Measurements from ENCODE around the gene PMFBP1. TPM values are rescaled to one million over a fixed set of nuclear protein-coding genes. Genes with fewer than 3 reads are reported as not detected.

The PMFBP1 gene
- total RNA-seq, 2 experiments from 2014 or later: 3.1 to 3.3 TPM

DNA sequence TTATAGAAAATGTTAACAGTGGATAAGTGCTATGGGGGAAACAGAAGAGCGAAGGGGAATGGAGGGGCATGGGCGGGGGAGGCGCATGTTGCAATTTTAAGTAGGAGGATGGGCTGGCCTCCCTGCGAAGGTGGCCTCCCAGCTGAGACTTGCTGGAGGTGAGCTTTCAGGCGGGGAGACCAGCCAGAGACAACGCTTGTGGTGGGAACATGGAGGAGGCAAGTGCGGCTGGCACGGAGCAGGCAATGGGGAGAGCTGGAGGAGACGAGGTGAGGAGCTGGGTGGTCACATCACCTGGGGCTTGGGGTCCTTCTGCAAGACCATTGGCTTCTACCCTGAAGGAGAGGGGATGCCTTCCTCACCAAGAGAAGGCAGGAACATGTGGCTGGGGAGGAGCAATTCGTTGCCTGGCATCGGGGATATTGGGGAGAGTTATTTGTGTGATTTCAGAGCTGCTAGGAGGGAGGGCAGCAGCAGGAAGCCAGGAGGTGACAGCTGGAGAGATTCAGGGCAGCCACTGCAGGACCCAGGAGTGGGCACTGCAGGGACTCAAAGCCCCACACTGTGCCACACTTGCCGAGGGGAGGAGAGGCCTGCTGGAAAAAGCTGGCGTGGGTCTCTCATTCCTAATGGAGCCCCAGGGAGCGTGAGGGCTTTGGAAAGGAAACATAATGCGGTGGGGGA, 34.4 kb downstream of the PMFBP1 start:
- no peaks in the 10 kb centered on the region for H3K36me3 Mint-ChIP-seq (ENCODE audit: low read depth)
- H3K4me1 Mint-ChIP-seq: no peaks in the 10 kb centered on the region
- ChIA-PET CTCF (no interaction called here), POLR2A (no interaction called here)
- H3K27me3 Mint-ChIP-seq: peaks cover 7% of the 10 kb centered on the region
- no peak overlapping the region for H3K27ac Mint-ChIP-seq
- H3K9me3 Mint-ChIP-seq: no peaks in the 10 kb centered on the region
- DNase-seq: no peak
- H3K4me3 Mint-ChIP-seq: no peak overlapping the region

DNA sequence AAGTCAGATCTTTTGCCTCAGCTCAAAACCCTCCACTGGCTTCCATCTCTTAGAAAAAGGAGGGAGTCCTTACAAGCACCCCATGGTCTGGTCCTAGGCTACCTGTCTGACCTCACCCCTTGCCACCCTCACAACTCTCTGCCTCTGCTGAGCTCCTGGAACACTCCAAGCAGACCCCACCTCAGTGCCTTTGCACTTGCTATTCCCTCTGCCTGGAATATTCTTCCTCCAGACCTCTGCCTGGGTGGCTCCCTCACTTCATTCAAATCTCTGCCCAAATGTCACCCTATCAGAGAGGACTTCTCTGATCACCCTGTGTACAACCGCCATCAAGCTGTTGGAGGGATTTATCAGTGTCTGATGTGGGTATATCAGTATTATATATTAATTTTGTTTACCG, 37.4 kb downstream of the PMFBP1 start:
- H3K9me3 Mint-ChIP-seq: no peaks in the 10 kb centered on the region
- ChIA-PET POLR2A (no interaction called here), CTCF (interaction anchor here (1.7 kb wide), 1 partner anchor 10 kb away, joined by 3 read pairs; no protein-coding TSS in a partner anchor)
- no peaks in the 10 kb centered on the region for H3K36me3 Mint-ChIP-seq (ENCODE audit: low read depth)
- H3K27me3 Mint-ChIP-seq: no peaks in the 10 kb centered on the region
- DNase-seq: no peak
- no peak overlapping the region for H3K27ac Mint-ChIP-seq
- H3K4me3 Mint-ChIP-seq: no peak overlapping the region
- H3K4me1 Mint-ChIP-seq: no peaks in the 10 kb centered on the region

DNA sequence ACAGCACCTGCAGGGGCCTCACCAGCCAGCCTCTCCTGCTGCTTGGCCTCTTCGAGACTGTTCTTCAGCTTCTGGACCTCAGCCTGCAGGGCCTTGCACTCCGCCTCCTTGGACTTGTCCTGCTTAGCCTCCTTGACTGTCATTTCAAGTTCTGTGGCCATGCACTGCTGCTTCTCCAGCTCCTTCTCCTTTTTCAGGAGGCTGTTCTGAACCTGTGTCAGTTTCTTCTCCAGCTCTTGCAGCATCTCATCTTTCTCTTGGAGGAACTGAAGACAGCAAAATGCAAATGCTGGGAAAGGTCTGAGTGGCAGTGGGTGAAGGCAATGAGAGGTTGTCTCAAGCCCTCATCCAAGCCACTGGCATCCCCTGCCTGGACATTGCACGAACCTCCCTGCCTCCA, 39.2 kb downstream of the PMFBP1 start:
- H3K27me3 Mint-ChIP-seq: no peaks in the 10 kb centered on the region
- H3K4me1 Mint-ChIP-seq: no peaks in the 10 kb centered on the region
- no peak overlapping the region for H3K27ac Mint-ChIP-seq
- H3K9me3 Mint-ChIP-seq: no peaks in the 10 kb centered on the region
- ChIA-PET POLR2A (no interaction called here), CTCF (interaction anchor here (0.7 kb wide), 1 partner anchor 10 kb away, joined by 3 read pairs; no protein-coding TSS in a partner anchor)
- no peak overlapping the region for H3K4me3 Mint-ChIP-seq
- H3K36me3 Mint-ChIP-seq (ENCODE audit: low read depth): no peaks in the 10 kb centered on the region
- no peak for DNase-seq

DNA sequence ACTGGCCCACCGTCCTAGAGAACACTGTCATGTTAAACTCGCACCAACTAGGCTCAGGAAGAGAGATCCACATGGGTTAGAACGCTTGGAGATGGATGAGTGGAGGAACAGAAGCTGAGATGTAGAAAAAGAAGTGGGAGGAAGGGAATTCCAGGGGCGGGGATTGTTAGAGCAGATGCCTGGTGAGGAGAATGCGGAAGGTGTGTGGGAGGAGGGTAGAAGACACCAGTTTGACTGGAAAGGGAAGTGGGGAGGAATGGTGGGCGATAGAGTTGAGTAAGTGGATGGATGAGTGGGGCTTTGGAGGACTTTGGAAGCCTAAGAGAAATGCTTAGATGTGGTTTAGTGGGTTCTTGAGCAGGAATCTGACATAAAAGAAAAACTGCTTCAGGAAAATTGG, 40.9 kb downstream of the PMFBP1 start:
- DNase-seq: no peak
- Mint-ChIP-seq H3K27me3 (no peaks in the 10 kb centered on the region), H3K4me1 (no peaks in the 10 kb centered on the region), H3K4me3 (no peak overlapping the region), H3K36me3 (ENCODE audit: low read depth) (no peaks in the 10 kb centered on the region), H3K9me3 (no peaks in the 10 kb centered on the region), H3K27ac (no peak overlapping the region)
- POLR2A ChIA-PET: no interaction called here
- CTCF ChIA-PET: no interaction called here

DNA sequence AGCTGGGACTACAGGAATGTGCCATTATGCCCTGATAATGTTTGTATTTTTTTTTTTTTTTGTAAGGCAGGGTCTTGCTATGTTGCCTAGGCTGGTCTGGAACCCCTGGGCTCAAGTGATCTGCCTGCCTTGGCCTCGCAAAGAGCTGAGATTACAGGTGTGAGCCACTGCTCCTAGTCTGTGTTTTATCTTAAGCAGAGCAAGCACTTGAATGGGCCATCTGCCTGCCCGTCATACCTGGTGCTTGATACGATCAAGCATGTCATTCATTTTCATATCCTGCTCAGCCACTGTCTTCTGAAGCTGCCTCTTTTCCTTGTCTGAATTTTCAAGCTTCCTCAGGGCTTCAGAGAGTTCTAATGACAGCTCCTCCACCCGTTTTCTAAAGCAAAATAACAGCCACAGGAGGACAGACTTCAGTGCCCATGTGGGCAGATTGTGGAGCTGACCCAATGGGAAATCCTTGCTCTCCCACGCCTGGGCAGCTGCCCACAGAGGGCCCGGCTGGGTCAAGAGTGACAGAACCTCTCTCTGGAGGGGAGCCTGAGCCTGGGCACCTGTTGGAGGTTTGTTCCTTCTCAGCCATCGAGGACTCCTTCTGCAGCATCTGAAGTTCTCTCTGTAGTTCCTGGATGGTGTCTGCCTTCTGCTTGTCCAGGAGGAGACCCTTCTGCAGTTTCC, 41.8 kb downstream of the PMFBP1 start:
- ChIA-PET POLR2A (no interaction called here), CTCF (no interaction called here)
- Mint-ChIP-seq H3K36me3 (ENCODE audit: low read depth) (no peaks in the 10 kb centered on the region), H3K9me3 (no peaks in the 10 kb centered on the region), H3K4me1 (peaks cover under 1% of the 10 kb centered on the region), H3K27me3 (no peaks in the 10 kb centered on the region), H3K4me3 (no peak overlapping the region), H3K27ac (no peak overlapping the region)
- no peak for DNase-seq

DNA sequence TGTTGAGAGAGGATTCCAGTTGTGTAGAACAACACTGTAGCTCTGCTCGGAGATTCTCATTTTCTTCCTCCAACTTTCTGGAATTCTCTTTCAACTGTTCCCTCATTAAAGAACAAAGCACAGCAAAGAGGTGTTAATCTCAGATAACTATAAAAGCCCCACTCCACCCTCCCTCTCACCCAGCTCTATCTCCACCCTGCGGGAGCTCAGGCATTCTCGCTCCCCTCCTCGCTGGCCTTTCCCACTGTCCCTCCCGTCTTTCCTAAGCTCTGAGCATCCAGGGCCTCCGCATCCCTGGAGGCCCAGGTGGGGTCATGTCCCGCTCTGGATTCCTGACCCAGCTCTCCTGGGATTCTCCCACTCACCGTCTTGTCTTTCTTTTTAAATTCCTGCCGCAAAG, 43.3 kb downstream of the PMFBP1 start:
- no peaks in the 10 kb centered on the region for H3K36me3 Mint-ChIP-seq (ENCODE audit: low read depth)

DNA sequence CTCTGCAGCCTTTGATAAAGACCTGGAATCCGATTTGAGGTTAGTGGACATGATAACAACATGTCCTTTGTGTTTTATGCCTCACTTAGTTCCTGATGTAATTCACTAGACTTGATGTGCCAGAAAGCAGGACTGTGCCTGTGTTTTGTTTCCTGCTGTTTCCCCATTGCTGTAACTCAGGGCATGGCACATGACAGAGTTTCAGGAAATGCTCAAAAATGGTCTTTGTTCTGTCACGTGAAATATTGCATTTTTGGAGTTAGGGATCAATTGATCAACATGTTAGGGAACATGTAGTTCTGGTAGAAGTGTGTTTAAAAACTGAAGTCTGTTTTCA, 45.6 kb downstream of the PMFBP1 start:
- no peak for DNase-seq
- no peaks in the 10 kb centered on the region for H3K27me3 Mint-ChIP-seq
- H3K4me3 Mint-ChIP-seq: no peak overlapping the region
- ChIA-PET CTCF (no interaction called here), POLR2A (no interaction called here)
- H3K36me3 Mint-ChIP-seq (ENCODE audit: low read depth): no peaks in the 10 kb centered on the region
- no peak overlapping the region for H3K27ac Mint-ChIP-seq
- no peaks in the 10 kb centered on the region for H3K9me3 Mint-ChIP-seq
- peaks cover 3% of the 10 kb centered on the region for H3K4me1 Mint-ChIP-seq

More for the DNA sequence above, 43.3 kb downstream of the PMFBP1 start:
- Mint-ChIP-seq H3K27ac (no peak overlapping the region), H3K4me3 (no peak overlapping the region), H3K9me3 (no peaks in the 10 kb centered on the region), H3K4me1 (peaks cover 3% of the 10 kb centered on the region), H3K27me3 (no peaks in the 10 kb centered on the region)
- DNase-seq: no peak
- ChIA-PET CTCF (interaction anchor here (0.9 kb wide), 1 partner anchor 260 kb away, joined by 3 read pairs; no protein-coding TSS in a partner anchor), POLR2A (no interaction called here)

DNA sequence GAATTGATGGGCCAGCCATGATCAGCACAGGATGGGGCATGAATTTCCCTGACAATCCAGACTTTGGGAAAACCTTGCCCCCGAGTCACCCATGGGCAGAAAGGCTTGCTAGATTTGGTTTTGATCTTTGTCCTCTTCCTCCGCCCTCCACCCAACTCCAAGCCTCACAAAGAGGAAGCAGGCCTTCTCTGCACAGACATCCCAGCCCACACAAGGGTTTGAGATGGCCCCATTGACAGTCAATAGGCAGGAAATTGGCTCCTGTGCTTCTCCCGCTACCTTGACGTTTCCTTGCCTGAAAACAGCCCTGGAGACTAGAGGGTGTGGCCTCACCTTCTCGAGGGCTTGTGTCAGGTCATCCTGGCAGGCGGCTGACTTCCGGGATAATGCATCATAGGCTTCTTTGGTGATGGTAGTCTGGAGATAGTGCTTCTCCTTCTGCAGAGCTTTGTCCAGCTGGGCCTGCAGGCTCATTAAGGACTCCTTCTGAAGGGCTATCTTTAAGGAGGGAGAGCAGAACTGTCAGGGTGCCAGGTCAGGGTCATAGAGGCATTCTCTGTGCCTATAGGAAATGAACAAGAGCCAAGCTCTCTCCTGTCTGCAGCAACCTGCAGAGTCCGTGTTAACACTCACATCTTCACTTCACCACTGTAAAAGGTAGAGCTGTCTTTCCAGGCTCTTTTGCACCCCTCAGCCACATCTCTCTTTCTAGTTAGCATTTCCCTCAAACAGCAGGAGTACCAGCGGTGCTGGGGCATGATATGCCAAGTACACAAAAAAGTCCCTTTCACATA, 46.1 kb downstream of the PMFBP1 start:
- peaks cover 3% of the 10 kb centered on the region for H3K4me1 Mint-ChIP-seq
- H3K36me3 Mint-ChIP-seq (ENCODE audit: low read depth): no peaks in the 10 kb centered on the region
- H3K27me3 Mint-ChIP-seq: no peaks in the 10 kb centered on the region
- no peak for DNase-seq
- H3K4me3 Mint-ChIP-seq: no peak overlapping the region
- POLR2A ChIA-PET: no interaction called here
- CTCF ChIA-PET: interaction anchor here (1.0 to 1.3 kb wide), 2 partner anchors 31 to 112 kb away, joined by 4 read pairs; no protein-coding TSS in a partner anchor
- H3K9me3 Mint-ChIP-seq: no peaks in the 10 kb centered on the region
- H3K27ac Mint-ChIP-seq: no peak overlapping the region

DNA sequence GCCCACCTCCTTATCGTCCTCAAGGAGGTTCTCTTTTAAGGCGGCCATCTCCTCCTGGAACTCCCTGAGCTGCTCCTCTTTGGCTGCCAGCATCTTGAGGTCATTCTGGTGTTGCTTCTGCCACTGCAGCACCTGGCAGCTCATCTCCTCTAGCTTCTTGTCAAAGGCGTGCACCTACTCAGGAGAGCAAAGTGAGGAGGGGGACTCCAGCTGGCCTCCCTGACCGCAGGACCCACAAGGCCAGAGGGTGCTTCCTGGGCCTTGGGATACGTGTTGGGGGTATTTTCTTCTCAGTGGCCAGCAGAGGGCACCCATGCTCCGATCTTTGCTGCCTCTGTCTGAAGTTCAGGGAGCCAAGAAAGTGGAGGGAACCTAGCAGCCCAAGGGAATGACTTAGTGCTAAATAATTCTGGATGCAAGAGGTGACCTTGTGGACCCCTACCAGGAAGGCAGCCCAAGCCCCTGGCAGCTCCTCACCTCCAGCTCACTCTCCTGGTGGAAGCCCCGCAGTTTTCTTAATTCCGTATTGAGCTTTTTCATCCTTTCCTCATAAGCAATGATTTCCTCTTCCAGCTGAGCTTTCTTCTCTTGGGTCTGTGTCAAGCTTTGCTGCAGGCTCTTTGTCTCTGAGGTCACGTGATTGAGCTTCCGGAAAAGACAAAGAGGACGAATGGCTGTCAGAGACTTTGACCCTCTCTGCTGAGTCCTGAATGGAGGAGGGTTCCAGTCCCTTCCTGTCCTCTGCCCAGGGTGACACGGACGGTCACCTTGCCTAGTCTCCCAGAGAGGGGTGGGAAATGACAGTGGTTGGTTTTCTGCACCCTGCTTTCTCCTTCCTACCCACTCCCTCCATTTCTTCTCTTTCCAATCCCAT, 47.0 kb downstream of the PMFBP1 start:
- CTCF ChIA-PET: interaction anchor here (1.0 to 1.3 kb wide), 3 partner anchors 9 to 112 kb away, joined by 3 to 4 read pairs (median 4); no protein-coding TSS in a partner anchor
- Mint-ChIP-seq H3K27ac (no peak overlapping the region), H3K9me3 (no peaks in the 10 kb centered on the region), H3K4me1 (peaks cover 3% of the 10 kb centered on the region), H3K4me3 (no peak overlapping the region), H3K27me3 (no peaks in the 10 kb centered on the region), H3K36me3 (ENCODE audit: low read depth) (no peaks in the 10 kb centered on the region)
- POLR2A ChIA-PET: no interaction called here
- peak; percentile 65 for DNase-seq

DNA sequence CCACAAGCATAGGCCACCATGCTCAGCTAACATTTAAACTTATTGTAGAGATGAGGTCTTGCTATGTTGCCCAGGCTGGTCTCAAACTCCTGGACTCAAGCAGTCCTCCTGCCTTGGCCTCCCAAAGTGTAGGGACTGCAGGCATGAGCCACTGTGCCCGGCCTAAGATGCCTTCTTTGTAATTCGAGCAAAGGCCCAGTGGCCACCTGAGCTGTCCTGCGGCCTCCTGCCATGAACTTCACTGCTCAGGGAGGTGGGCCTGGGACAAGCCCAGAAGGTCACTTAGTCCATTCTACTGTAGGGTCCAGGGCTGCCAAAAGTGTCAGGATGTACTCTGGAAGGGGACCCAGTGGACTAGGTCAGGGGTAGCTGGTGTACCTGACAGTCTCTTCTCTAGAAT, 47.8 kb downstream of the PMFBP1 start:
- DNase-seq: no peak
- peaks cover 3% of the 10 kb centered on the region for H3K4me1 Mint-ChIP-seq
- no peak overlapping the region for H3K4me3 Mint-ChIP-seq
- H3K27ac Mint-ChIP-seq: no peak overlapping the region
- H3K9me3 Mint-ChIP-seq: no peaks in the 10 kb centered on the region
- no peaks in the 10 kb centered on the region for H3K36me3 Mint-ChIP-seq (ENCODE audit: low read depth)
- H3K27me3 Mint-ChIP-seq: no peaks in the 10 kb centered on the region
- CTCF ChIA-PET: interaction anchor here (1.2 to 1.3 kb wide), 2 partner anchors 10 to 29 kb away, joined by 3 to 4 read pairs; no protein-coding TSS in a partner anchor
- POLR2A ChIA-PET: no interaction called here

DNA sequence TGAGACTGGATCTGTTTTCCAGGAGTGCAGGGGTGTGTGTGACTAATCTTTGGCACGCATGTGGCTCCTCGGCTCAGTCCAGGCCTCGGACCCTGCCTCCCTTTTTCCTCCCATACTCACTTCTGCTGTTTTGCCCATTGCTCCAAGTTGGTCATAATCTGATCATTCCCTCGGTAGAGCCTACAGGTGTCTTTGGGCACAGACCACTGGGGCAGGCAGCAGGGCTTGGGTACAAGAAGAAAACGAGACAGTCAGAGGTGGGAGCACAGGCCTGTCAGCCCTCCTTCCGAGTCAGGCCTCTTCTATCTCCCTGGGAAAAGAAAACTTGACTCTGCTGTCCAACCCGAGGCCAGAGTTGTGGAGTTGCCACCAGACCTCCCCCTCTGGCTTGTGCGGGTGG, 48.5 kb downstream of the PMFBP1 start:
- DNase-seq: no peak
- Mint-ChIP-seq H3K27ac (no peak overlapping the region), H3K4me3 (no peak overlapping the region), H3K4me1 (peaks cover 6% of the 10 kb centered on the region), H3K36me3 (ENCODE audit: low read depth) (no peaks in the 10 kb centered on the region), H3K27me3 (no peaks in the 10 kb centered on the region), H3K9me3 (no peaks in the 10 kb centered on the region)
- ChIA-PET POLR2A (no interaction called here), CTCF (interaction anchor here (1.0 kb wide), 1 partner anchor 48 kb away, joined by 3 read pairs; the partner anchor contains the start of gene PMFBP1)

DNA sequence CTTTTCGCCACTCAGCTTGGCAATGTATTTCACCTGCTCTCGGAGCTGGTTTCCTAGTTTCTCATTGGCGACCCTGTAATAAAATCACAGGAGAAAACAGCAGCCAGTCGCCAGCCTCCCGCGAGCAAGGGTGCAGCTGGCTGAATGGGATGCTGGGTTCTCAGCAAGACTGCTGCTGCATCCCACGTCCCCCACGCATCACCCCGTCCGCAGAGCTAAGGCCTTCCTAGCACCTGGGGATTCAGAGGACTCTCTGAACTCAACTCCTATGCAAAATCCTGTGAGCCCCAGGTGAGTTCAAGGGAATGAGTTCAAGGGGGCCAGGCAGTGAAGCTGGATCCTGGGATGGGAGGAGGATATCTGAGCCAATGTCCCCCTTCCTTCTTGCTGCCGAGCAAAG, 49.0 kb downstream of the PMFBP1 start:
- Mint-ChIP-seq H3K4me3 (no peak overlapping the region), H3K9me3 (no peaks in the 10 kb centered on the region), H3K27me3 (no peaks in the 10 kb centered on the region), H3K27ac (no peak overlapping the region), H3K4me1 (peaks cover 10% of the 10 kb centered on the region), H3K36me3 (ENCODE audit: low read depth) (no peaks in the 10 kb centered on the region)
- CTCF ChIA-PET: interaction anchor here (0.9 to 1.0 kb wide), 2 partner anchors 9 to 49 kb away, joined by 3 read pairs; partner anchors contain the start of gene PMFBP1
- POLR2A ChIA-PET: no interaction called here
- no peak for DNase-seq
